ENCODE data around the gene CD151. TPM values are rescaled to one million over a fixed set of nuclear protein-coding genes. Genes with fewer than 3 reads are reported as not detected.

Gene CD151
- total RNA-seq, 1 donor: 311 TPM

DNA sequence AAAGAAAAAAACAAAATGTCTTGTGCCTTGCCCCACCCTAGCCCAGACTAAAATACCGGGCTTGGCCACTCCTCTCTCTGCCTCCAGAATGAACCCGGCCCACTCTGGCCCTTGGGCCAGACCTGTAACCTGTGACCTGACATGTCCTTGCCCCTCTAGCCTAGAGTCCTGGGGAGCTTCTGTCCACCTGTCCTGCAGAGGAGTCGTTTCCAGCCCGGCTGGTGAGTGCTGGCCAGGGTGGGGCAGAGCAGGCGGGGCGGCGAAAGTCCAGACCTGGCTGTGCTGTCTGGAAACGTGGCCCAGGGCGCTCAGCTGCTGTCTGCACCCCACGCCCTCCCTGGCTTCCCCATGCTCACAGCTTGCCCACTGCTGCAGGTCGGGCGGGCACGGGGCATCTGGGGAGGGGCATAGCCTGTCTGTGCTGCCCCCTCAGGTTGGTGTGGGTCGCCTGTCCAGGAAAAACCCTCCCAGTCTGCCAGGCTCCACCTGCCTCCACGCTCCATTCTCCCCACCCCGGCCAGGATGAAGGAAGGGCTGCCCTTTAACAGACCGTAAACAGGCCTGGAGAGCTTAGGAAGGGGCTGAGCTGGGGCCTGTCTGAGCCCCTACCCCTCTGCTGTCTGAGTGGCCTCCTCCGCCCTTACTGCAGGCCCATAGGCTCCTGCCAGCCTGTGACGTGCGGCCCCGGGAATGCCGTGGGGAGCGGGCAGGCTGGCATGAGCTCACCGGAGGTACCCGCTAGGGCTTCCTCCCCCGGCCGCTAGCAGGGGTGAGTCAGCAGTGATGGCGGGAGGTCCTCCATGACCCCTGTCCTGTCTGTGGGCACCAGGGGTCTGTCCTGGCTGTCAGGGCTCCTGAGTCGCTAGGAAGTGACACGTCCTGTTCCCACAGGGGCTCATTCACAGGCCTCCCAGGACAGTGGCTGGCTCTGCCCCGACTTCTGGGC is 1.9 kb downstream of the CD151 start:
- TF ChIP-seq, protein P1, sequence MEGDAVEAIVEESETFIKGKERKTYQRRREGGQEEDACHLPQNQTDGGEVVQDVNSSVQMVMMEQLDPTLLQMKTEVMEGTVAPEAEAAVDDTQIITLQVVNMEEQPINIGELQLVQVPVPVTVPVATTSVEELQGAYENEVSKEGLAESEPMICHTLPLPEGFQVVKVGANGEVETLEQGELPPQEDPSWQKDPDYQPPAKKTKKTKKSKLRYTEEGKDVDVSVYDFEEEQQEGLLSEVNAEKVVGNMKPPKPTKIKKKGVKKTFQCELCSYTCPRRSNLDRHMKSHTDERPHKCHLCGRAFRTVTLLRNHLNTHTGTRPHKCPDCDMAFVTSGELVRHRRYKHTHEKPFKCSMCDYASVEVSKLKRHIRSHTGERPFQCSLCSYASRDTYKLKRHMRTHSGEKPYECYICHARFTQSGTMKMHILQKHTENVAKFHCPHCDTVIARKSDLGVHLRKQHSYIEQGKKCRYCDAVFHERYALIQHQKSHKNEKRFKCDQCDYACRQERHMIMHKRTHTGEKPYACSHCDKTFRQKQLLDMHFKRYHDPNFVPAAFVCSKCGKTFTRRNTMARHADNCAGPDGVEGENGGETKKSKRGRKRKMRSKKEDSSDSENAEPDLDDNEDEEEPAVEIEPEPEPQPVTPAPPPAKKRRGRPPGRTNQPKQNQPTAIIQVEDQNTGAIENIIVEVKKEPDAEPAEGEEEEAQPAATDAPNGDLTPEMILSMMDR (IDR thresholded peaks at IDR 0.05; ENCODE audit: insufficient read depth, low read length): no peak
- DNase-seq (ENCODE audit: low read depth): peak; percentile 58
- H3K4me3 ChIP-seq (ENCODE audit: low read depth, low read length): peak overlapping the region; percentile 60

DNA sequence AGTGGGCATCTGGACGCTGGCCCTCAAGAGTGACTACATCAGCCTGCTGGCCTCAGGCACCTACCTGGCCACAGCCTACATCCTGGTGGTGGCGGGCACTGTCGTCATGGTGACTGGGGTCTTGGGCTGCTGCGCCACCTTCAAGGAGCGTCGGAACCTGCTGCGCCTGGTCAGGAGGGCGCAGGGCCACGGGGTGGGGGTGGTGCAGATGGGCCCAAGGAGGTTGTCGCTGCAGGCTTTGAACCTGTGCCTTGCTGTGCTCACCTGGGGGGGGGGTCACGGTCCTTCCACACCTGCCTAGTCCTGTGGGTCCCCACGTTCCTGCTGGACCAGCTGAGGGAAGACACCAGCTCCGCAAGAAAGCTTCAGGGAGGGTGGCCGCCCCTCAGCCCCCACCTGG is 3.5 kb downstream of the CD151 start:
- TF ChIP-seq, protein P1 (IDR thresholded peaks at IDR 0.05; ENCODE audit: insufficient read depth, low read length): no peak
- no peak overlapping the region for H3K4me3 ChIP-seq (ENCODE audit: low read depth, low read length)
- DNase-seq (ENCODE audit: low read depth): no peak

DNA sequence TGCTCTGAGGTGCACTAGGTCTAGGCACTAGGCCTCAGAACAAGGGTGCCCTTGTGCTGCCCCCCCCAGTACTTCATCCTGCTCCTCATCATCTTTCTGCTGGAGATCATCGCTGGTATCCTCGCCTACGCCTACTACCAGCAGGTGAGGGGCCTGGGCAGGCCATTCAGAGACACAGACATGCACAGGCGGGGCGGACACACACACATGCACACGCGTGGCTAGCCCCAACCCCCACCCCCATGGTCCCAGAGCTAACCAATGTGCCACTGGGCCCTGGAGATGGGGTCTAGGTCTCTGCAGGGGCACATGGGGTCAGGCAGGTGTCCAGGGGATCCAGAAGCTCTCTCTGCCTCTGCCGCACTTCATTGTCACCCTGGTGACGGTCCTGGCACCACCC is 3.9 kb downstream of the CD151 start:
- no peak for DNase-seq (ENCODE audit: low read depth)
- H3K4me3 ChIP-seq (ENCODE audit: low read depth, low read length): no peak overlapping the region
- TF ChIP-seq, protein P1 (IDR thresholded peaks at IDR 0.05; ENCODE audit: insufficient read depth, low read length): no peak

DNA sequence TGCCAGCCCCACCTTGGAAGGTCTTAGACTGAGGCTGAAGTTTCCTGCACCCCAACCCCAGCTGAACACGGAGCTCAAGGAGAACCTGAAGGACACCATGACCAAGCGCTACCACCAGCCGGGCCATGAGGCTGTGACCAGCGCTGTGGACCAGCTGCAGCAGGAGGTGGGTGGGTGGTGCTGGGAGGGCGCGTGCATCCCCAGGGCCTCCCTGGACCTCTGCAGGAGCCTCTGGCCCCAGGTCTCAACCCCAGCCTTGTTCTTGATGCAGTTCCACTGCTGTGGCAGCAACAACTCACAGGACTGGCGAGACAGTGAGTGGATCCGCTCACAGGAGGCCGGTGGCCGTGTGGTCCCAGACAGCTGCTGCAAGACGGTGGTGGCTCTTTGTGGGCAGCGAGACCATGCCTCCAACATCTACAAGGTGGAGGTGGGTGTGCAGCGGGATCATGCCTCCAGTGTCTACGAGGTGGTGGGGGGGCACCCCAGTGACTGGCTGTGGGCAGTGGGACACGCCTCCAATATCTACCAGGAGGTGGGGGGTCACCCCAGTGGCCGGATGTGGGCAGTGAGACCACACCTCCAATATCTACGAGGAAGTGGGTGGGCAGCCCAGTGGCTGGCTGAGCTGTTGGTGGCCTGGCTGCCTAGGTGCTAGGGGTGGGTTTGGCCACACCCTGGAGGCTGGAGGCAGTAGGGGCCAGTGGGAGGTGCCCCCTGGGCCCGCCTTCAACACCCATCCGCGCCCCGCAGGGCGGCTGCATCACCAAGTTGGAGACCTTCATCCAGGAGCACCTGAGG is 4.6 kb downstream of the CD151 start:
- no peak overlapping the region for H3K4me3 ChIP-seq (ENCODE audit: low read depth, low read length)
- TF ChIP-seq, protein P1 (IDR thresholded peaks at IDR 0.05; ENCODE audit: insufficient read depth, low read length): no peak
- DNase-seq (ENCODE audit: low read depth): no peak

DNA sequence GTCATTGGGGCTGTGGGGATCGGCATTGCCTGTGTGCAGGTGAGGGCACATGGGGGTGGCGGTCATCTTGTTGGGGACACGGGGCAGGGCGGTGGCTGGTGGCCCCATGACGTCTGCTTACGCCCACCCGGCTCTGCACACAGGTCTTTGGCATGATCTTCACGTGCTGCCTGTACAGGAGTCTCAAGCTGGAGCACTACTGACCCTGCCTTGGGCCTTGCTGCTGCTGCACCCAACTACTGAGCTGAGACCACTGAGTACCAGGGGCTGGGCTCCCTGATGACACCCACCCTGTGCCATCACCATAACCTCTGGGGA is 5.2 kb downstream of the CD151 start:
- H3K4me3 ChIP-seq (ENCODE audit: low read depth, low read length): no peak overlapping the region
- TF ChIP-seq, protein P1 (IDR thresholded peaks at IDR 0.05; ENCODE audit: insufficient read depth, low read length): no peak
- no peak for DNase-seq (ENCODE audit: low read depth)

DNA sequence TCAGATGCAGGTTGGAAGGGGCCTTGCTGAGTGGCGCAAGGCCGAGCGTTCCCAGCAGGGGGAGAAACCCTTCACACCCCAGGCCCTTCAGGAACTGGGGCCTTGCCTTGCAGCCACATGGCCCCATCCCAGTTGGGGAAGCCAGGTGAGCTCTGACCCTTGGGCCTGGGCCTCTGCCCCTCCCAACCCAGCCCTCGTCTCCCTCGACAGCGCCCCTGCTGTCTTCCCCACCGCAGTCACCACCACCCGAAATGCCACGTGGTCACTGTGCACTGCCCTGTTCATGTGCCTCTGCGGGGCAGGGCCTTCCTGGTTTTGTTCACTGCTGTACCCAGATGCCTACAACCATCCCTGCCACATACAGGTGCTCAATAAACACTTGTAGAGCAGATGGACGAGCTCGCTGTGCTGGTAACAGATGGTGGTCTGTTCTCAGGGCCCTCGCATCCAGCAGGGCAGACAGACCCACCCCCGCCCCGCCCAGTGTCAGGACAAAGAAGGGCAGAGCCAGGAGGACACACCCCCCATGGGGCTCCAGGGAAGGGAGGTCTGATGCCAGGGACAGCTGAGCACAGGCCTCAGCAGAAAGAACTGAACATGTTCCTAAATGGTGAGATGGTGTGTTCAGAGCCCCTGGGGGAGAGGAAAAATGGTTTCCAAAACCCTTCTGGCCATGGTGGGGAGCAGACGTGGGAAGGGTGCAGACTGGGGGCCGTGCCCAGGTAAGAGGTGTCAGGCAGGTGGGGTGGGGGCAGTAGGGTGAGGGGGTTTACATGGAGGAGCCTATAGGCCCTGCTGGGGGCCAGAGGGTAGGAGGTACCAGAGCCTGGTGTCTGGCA is 5.9 kb downstream of the CD151 start:
- DNase-seq (ENCODE audit: low read depth): peak; percentile 39
- TF ChIP-seq, protein P1 (IDR thresholded peaks at IDR 0.05; ENCODE audit: insufficient read depth, low read length): peak; percentile 31
- no peak overlapping the region for H3K4me3 ChIP-seq (ENCODE audit: low read depth, low read length)
